GM18519 (cell line): Measurements from ENCODE around the gene RPS19BP1.

Experiments
- ATAC-seq: cut with Tn5 transposase; IDR thresholded peaks from one replicate; pipeline ENCODE4 v1.9.1; 2021; ENCODE audit warnings: mild to moderate bottlenecking, moderate library complexity; ENCODE audit not compliant: unreplicated experiment, low FRiP score

Gene RPS19BP1

DNA sequence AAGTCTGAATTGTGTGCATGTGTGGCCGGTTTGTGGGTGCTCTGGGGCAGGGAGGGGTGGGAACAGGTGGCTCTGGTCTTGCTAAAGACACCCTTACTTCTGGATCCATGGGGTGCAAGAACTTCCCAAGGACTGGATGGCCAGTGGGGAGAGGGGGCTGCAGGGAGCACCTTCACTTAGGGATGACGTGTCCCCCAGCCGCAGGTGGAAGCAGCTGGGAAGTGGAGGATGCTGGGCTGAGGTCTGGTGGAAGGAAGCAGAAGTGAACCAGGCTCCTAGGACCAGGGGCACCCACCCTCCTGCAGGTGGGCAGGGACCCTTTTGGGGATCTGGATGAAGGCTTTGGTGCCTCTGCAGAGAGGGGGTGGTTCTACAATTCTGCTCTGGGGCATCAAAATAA is 40.4 kb downstream of the RPS19BP1 start:
- ATAC-seq: no peak

DNA sequence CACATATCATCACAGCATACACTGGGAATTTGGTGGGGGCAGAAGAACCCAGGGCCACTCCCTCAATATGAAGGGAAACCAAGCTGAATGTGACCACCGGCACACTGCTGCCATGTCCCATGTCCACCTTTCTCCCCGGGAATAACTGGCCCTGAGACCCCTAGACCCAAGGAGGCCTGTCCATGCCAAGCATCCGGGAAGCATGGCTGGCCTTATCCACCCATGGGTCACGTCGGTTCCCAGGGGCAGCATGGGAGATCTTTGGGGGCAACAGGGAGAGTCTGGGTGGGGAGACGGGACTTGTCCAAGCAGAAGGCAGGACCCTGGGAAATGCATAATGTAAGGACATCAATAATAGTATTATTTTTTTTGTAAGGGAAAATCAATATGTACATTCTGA is 40.9 kb downstream of the RPS19BP1 start:
- ATAC-seq: no peak

DNA sequence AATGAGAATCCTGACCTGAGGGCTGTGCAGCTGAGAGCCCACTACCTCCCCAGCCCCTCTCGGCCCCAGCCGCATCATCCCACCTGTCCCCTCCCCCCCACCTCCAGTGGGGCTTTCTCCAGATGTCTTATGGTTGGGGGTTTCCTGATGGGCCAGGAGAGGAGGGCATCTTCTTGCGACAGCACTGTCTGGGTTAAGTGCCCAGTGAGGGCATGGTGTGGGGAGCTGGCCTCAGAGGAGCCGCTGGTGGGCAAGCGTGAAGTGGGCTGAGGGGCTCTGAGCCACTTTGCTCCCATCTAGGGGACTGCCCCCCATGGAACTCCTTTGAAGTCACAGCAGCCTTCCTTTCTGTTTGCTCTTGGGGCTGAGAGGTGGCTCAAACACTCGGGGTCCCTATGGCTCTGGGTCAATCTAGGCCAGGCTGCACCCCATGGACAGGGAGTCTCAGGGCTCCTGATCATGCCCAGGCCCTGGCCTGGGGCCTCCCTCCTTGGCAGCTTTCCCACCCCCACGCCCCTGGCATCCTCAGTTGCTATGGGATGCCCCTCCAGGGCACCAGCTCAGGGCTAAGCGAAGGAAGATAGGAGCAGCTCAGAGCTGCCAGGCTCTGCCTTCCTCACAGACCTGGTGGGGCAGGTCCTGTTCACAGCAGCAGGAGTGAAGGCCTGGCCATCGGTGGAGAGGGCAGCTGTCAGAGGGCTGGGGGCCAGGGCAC is 41.4 kb downstream of the RPS19BP1 start:
- no peak for ATAC-seq

DNA sequence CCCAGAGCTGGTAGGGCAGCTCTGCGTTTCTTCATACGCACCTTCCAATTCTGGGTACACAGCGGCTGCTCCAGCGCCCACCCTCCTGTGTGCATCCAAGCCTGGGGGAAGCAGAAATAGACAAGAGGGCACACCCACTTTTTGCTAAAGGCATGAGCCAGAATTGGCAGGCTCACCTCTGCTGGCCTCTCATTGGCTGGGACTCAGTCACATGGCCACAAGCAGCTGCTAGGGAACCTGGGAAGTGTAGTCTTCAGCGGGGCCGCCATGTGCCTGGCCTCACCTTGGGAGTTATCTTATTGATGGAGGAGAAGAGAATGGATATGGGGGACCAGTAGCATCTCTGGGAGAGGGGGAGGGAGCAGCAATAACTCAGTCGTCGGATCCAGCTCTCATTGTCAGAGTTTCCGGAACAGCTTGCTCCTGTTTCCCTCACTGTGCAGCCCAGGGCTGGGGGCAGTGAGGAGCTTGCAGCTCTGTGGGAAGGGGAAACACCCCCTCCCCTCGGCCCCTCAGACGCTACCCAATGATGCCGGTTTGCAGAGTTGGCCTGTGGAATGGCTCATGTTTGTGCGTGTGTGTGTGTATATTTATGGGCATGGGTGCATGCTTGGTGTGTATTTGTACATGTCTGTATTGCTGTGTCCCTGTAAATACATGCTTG is 42.3 kb downstream of the RPS19BP1 start:
- ATAC-seq: no peak

DNA sequence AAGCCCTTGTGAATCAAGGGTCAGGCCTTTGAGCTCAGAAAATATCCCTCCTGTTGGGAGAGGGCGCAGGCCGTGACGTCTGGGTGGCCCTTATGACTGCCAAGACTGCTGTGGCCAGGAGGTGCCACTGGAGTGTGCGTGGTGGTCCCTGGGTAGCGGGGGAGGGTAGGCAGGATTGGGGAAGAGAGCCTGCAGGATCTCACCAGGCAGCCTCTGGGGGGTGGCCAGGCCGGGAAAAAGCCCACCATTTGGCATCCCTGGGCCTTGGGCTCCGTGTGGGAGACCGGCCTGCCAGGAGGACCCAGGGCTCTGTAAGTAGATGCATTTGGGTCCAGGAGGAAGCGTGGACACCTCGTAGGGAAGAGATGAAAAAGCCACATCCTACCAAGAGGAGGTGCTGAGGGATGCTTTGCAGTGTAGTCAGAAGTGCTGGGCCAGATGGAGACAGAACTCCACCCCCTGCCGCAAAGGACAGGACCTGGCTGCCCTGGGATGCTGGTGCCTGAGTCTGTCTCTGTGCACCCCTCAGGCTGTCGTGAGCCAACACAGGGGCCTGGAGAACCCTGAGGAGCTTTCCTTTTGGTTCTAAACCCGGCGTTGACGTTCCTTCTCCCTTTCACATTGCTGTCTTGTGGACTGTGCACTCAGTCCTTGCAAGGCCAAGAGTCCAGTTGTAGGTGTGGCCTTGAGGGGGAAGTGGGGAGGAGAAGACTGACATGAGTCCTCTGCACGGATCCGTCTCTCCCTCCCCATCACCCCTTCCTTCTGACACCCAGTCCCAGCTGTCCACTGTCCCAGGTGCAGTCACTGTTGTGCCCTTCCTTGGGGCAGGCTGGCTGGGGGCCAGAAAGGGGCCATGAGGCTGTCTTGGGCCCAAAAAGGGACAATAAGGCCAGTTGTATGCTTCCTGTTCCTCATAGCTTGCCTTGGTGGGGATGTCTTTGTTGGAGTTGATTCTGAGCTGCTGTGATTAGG is 43.2 kb downstream of the RPS19BP1 start:
- no peak for ATAC-seq

DNA sequence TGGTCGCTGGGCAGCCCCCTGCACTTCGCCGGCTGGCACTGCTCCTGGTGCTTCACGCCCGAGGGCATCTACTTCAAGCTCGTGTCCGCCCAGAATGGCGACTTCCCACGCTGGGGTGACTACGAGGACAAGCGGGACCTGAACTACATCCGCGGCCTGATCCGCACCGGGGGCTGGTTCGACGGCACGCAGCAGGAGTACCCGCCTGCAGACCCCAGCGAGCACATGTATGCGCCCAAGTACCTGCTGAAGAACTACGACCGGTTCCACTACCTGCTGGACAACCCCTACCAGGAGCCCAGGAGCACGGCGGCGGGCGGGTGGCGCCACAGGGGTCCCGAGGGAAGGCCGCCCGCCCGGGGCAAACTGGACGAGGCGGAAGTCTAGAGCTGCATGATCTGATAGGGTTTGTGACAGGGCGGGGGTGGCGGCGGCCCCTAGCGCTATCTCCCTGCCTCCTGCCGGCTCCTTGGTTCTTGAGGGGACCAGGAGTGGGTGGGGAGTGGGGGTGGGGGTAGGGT is 43.9 kb downstream of the RPS19BP1 start:
- no peak for ATAC-seq

DNA sequence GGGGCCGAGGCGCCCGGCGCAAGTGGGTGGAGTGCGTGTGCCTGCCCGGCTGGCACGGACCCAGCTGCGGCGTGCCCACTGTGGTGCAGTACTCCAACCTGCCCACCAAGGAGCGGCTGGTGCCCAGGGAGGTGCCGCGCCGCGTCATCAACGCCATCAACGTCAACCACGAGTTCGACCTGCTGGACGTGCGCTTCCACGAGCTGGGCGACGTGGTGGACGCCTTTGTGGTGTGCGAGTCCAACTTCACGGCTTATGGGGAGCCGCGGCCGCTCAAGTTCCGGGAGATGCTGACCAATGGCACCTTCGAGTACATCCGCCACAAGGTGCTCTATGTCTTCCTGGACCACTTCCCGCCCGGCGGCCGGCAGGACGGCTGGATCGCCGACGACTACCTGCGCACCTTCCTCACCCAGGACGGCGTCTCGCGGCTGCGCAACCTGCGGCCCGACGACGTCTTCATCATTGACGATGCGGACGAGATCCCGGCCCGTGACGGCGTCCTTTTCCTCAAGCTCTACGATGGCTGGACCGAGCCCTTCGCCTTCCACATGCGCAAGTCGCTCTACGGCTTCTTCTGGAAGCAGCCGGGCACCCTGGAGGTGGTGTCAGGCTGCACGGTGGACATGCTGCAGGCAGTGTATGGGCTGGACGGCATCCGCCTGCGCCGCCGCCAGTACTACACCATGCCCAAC is 44.6 kb downstream of the RPS19BP1 start:
- ATAC-seq: no peak

DNA sequence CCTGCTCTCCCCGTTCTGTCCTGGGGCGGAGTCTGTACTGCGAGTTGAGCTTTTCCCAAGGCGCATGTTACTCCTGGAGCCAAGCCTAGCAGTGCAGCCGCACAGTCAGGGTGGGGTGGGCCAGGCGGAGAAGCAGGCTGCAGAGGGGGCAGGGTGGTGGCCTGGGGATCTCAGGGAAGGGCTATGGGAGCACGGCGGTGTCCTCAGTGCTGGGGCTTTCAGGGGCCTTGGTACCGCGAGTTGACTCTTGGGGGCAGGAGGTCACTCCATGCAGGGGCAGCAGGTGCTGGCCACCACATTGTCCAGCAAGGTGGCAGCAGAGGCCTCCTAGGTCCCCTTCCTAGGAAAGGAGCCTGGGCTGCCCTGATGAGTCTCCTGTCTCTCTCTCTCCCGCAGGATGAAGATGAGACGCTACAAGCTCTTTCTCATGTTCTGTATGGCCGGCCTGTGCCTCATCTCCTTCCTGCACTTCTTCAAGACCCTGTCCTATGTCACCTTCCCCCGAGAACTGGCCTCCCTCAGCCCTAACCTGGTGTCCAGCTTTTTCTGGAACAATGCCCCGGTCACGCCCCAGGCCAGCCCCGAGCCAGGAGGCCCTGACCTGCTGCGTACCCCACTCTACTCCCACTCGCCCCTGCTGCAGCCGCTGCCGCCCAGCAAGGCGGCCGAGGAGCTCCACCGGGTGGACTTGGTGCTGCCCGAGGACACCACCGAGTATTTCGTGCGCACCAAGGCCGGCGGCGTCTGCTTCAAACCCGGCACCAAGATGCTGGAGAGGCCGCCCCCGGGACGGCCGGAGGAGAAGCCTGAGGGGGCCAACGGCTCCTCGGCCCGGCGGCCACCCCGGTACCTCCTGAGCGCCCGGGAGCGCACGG is 45.4 kb downstream of the RPS19BP1 start:
- no peak for ATAC-seq

DNA sequence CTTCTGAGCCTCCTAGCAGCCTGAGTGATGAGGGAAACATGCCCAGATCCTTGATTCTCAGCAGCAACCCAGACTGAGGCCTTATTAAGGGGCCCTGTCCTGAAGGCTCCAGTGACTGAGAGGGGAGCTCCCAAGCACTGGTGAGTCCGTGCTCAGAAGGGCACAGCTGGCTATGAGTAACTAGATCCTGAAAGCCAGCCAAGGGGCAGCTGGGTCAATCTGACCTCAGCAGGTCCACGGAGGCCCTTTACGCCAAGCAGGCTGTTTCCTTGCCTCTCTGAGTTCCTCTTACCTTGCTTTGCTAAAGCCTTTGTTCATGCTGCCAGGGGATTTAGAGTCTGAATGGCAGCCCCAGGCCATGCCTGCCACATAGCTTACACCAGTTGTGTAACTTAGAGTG is 49.8 kb downstream of the RPS19BP1 start:
- no peak for ATAC-seq

DNA sequence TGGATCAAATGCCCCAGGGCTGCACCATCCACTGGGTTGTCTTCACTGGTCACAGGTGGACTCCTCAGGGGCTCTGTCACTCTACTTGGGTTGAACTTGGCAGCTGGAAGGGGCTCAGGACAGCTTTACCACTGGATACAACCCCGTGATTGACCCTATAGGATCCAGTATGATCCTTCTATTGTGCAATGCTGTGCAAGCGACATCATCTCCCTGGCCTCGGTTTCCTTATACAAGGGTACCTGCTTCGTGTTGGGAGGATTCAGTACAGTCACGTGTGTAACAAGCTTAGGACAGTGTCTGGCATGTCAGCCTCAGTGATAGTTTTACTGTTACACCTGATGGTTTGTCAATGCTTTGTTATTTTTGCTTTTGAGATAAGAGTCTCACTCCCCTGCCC is 51.0 kb downstream of the RPS19BP1 start:
- ATAC-seq: no peak

DNA sequence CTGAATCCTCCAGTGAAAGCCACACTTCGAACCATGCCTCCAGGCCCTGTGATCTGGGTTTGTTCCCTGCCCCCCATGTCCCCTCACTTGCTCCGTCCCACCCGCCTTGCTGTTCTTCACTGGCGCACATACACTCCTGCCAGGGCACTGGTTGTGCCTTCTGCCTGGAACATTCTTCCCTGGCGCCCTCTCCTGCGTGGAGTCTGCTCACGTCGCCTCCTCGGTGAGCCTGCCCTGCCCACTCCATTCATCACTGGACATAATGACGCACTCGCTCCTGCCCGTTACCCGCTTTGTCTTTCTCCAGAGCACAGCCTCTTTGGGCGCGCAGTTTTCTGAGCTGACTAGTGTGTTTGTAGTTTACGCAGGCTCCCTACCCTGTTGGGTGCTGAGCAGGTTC is 51.5 kb downstream of the RPS19BP1 start:
- no peak for ATAC-seq

DNA sequence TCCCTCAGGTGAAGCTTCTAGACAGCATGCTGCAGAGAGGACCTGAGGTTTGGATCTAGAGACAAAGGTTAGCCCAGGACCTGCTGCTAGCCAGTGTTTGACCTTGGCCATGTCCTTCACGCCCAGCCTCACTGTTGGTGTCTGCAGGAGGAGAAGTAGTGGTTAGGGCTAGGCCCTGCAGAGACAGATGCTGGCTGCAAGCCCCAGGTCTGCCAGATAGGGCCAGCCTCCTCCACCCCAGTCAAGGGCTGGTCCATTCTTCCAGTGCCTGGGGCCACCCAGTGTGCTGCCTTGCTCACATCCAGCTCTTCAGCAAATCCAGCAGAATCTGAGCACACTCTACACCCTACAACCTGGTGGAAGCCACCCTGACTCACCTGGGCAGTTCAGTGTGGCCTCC is 52.0 kb downstream of the RPS19BP1 start:
- ATAC-seq: no peak

DNA sequence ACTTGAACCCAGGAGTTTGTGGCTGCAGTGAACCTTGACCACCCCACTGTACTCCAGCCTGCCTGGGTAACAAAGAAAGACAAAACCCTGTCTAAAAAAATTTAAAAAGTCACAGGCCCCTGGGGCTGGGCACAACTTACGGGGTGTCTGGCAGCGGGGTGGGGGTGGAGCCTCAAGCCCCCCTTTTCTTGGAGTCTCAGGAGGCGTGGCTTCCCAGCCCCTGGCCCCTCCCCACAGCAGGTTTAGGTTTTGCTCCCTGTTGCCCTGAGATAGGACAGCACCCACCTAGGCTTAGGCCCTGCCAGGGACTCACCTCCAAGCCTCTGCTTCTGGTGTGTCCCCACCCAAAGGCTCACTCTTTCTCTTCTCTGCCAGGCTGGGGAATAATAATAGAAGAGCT is 53.3 kb downstream of the RPS19BP1 start:
- ATAC-seq: no peak
